ENCODE data around the gene TGFBRAP1.
"Not testable (repeated sequence)": the region's sequence is repeated elsewhere in the genome, so short reads cannot be mapped to it uniquely, and the experiment has no call there.

Gene TGFBRAP1

DNA sequence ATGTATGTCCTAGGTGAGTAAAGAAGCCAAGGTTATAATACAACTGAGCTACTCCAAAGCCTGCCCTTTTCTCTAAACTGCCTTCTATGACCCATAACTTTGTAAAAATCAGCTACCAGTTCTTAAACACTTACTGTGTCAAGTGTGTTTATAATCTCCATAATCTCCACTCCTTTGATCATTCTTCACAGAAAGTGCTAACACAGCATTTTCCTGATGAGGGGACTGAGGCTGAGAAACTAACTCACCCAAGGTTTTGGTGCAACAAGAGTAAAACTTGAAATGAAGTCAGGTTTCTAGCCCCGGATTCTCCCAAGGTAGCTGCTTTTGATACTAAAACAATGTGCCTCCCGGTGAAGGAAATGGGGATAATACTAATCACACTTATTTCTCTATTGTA lies 5.9 kb upstream of the TGFBRAP1 start:
- Mint-ChIP-seq H3K9me3 (no peaks in the 10 kb centered on the region), H3K27me3 (ENCODE audit: low read depth) (no peaks in the 10 kb centered on the region), H3K36me3 (ENCODE audit: low read depth) (peaks cover 6% of the 10 kb centered on the region), H3K27ac (no peak overlapping the region), H3K4me1 (ENCODE audit: low read depth) (peaks cover 30% of the 10 kb centered on the region), H3K4me3 (no peak overlapping the region)
- no peak for DNase-seq (ENCODE audit: low spot score)

DNA sequence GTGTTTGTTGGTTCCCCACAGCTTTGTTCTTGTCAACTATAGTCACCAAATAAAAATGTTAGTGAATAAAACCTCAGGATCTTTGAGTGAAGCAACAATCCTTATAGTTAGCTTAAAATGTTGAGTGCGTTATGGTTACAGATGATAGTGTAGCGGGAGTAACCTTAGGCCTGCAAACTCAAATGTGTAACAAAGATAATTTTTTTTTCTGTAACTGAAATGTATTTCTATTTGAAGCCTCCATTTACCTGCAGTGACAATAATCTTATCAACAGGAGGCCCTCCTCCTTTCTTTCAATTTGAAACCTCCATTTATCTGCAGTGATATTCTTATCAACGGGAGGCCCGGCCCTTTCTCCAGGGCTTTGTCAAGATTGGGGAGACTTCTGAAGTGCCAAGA lies 4.7 kb upstream of the TGFBRAP1 start:
- Mint-ChIP-seq H3K27ac (no peak overlapping the region), H3K4me3 (no peak overlapping the region), H3K36me3 (ENCODE audit: low read depth) (peaks cover under 1% of the 10 kb centered on the region)

DNA sequence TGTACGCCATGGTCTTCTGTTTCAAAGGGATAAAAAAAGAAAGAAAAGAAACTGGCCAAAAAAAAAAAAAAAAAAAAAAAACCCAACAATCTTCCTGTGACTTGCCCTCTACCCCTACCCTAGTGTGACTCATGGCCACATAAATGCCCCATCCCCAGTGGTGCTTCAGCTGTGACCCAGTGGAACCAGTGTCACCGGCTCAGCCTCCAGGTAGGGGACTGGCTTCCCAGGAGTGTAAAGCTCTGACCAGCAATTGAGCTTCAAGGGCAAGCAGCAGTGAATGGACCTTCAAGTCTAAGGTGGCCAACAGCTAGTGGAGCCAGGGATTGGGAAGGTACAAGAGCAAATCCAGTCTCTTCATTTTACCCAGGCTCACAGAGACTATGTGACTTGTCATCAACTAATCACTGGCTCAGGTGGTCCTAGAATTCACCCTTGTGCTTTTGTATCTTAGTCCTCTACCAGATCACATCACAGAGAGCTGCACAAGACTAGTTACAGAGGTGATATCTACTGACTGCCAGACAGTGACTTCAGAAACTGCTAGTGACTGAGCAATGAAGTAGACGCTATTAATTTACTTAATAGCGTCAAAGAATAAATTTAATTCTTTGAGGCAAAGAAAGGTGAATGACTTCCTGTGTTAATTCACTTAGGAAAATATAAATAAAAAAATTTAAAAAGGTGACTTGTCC lies 1.3 kb upstream of the TGFBRAP1 start:
- no peaks in the 10 kb centered on the region for H3K9me3 Mint-ChIP-seq
- no peak for DNase-seq (ENCODE audit: low spot score)
- H3K36me3 Mint-ChIP-seq (ENCODE audit: low read depth), result peaks cover 2% of the 10 kb centered on the region
- peak overlapping the region; percentile 83 for H3K27ac Mint-ChIP-seq
- H3K27me3 Mint-ChIP-seq (ENCODE audit: low read depth), result no peaks in the 10 kb centered on the region
- peaks cover 26% of the 10 kb centered on the region for H3K4me1 Mint-ChIP-seq (ENCODE audit: low read depth)
- peak overlapping the region; percentile 88 for H3K4me3 Mint-ChIP-seq

More for the DNA sequence above, 4.7 kb upstream of the TGFBRAP1 start:
- Mint-ChIP-seq H3K27me3 (ENCODE audit: low read depth) (no peaks in the 10 kb centered on the region), H3K9me3 (no peaks in the 10 kb centered on the region), H3K4me1 (ENCODE audit: low read depth) (peaks cover 32% of the 10 kb centered on the region)
- DNase-seq (ENCODE audit: low spot score), result no peak

DNA sequence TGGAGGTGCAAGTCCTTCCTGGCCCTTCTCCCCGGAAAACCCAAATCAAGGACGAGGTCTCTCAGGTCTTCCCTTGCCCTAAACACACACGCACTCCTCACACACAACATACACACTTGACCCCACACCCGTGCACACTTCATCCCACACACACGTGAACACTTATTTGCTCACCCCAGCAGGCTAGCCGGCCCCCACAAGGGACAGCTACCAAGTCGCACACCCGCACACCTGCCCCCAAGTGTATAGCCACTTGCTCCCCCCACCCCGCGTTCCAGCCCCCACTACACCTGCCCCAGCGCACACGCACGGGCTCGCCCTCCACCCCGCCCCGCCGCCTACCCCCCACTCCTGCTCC lies 359 bp downstream of the TGFBRAP1 start:
- Mint-ChIP-seq H3K27ac (peak overlapping the region; percentile 86), H3K4me3 (peak overlapping the region; percentile 88), H3K4me1 (ENCODE audit: low read depth) (peaks cover 23% of the 10 kb centered on the region), H3K36me3 (ENCODE audit: low read depth) (peaks cover 6% of the 10 kb centered on the region), H3K27me3 (ENCODE audit: low read depth) (no peaks in the 10 kb centered on the region), H3K9me3 (no peaks in the 10 kb centered on the region)
- DNase-seq (ENCODE audit: low spot score), result no peak

DNA sequence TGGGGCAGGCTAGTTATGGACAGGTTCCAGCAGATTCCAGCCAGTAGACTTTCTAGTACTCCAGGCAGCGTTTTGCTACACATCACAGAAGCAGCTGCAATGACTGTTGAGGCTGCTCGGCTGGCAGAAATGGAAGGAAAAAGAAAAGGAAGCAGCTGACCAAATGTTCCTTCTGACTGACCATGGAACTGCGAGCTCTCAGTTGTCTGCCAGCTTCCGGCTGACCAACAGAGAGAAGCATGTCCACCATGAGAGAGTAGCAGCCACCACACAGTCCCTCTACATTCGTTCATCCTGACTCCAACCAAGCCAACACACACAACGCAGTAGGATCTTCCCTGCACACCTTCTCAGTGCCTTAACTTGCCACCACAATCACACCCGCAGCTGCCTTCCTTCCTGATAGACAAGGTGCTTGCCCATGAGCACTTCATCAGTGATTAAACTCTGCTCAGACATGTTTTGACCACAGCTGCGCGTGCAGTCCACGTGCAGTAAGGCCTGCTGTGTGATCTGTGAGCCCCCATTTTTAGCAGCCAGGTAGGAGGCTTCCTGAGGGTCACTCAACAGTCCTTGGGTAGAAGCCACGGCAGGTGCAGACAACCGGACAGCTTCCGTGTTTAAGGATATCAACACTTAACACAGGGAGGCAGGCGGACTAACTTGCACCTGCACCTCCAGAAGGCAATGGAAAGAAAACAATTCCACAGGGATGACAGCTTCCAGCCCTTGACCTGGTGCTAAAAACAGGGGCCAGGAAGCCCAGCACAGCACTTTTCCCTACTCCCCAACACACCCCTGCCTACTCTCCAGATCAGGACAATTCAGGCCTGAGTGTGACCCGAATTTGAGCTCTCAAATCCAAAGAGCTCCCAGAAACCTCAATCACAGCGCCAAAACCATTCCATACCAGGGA lies 996 bp downstream of the TGFBRAP1 start:
- peaks cover 6% of the 10 kb centered on the region for H3K36me3 Mint-ChIP-seq (ENCODE audit: low read depth)
- peaks cover 27% of the 10 kb centered on the region for H3K4me1 Mint-ChIP-seq (ENCODE audit: low read depth)
- no peaks in the 10 kb centered on the region for H3K27me3 Mint-ChIP-seq (ENCODE audit: low read depth)
- peak overlapping the region; percentile 88 for H3K4me3 Mint-ChIP-seq
- DNase-seq (ENCODE audit: low spot score), result no peak
- no peaks in the 10 kb centered on the region for H3K9me3 Mint-ChIP-seq
- H3K27ac Mint-ChIP-seq, result peak overlapping the region; percentile 86

DNA sequence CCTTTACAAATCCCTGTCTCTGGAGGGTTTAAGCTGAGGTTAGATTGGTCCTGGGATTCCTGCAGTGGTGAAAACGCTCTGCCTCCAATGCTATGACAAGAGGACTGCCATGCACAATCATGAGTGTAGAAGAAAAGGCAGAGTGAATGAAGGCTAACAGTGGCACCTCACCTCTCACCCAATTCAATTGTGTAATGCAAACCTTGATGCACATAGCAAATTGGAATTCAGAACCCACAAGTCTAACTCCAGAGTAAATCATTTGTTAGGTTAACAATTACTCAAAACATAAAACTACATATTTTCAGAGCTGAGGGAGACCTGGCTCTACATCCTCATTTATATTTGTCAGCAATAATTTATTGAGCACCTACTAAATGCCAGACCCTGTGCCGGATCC lies 1.8 kb downstream of the TGFBRAP1 start:
- Mint-ChIP-seq H3K9me3 (no peaks in the 10 kb centered on the region), H3K36me3 (ENCODE audit: low read depth) (peaks cover 6% of the 10 kb centered on the region), H3K4me3 (peak overlapping the region; percentile 88), H3K4me1 (ENCODE audit: low read depth) (peaks cover 28% of the 10 kb centered on the region), H3K27ac (no peak overlapping the region), H3K27me3 (ENCODE audit: low read depth) (no peaks in the 10 kb centered on the region)
- no peak for DNase-seq (ENCODE audit: low spot score)

DNA sequence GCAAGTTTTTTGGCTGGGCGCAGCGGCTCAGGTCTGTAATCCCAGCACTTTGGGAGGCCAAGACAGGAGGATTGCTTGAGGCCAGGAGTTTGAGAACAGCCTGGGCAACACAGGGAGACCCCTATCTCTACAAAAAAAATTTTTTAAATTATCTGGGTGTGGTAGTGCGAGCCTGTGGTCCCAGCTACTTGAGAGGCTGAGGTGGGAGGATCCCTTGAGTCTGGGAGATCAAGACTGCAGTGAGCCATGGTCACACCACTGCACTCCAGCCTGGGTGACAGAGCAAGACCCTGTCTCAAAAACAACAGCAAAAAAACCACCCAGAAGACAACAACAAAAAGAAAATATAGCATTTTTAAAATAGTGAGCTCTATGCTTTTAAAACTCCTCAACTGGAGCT lies 2.3 kb downstream of the TGFBRAP1 start:
- Mint-ChIP-seq H3K4me3 (peak overlapping the region; percentile 13), H3K4me1 (ENCODE audit: low read depth) (peaks cover 28% of the 10 kb centered on the region)
- not testable (repeated sequence) for H3K36me3 Mint-ChIP-seq (ENCODE audit: low read depth); H3K27ac Mint-ChIP-seq; H3K9me3 Mint-ChIP-seq; DNase-seq (ENCODE audit: low spot score); H3K27me3 Mint-ChIP-seq (ENCODE audit: low read depth)

DNA sequence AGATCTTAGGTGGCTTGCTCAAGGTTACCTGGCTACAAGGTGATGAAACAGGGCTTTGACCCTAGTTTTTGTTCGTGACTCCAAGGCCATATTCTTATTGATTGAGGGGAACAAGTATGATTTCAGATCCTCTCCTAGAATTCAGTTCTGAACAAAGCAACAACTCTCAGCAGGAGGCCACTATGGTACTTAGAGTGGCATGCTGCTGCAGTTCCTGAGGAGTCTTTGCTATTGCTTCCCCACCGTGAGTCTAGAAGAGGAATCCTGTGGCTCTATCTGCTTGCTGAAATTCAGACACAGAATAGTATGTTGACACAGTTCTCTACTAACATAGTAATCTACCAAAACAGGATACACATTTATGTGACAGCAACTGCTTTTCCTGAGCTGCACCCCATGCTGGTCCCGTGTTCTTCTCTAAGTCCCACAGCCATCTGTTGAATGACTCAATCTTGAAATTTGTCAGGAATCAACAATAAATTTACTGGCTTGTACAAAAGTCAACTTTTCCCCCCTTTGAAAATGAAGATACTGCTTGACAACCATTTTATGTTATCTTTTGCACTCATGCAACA lies 4.1 kb downstream of the TGFBRAP1 start:
- Mint-ChIP-seq H3K27me3 (ENCODE audit: low read depth) (no peaks in the 10 kb centered on the region), H3K9me3 (no peaks in the 10 kb centered on the region), H3K4me1 (ENCODE audit: low read depth) (peaks cover 26% of the 10 kb centered on the region), H3K36me3 (ENCODE audit: low read depth) (peaks cover 6% of the 10 kb centered on the region), H3K4me3 (no peak overlapping the region), H3K27ac (no peak overlapping the region)
- no peak for DNase-seq (ENCODE audit: low spot score)

DNA sequence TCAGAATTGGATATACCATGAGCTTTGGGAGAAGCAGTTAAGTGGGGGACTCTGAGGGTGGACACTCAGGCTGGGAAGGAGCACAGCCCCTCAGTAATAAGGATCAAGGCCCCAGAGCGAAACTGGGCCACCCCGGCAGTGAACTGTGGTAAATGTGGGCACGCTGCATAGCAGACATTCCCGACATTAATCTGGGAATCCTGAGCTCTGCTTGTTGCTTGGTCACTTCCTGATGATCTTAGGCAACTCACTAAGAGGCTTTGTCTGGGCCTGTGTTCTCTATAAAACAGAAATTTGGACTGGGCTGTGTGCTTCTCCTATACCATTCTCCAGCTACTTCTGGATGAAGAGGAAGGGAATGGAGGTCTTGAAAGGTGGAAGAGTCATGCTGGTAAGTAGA lies 4.8 kb downstream of the TGFBRAP1 start:
- Mint-ChIP-seq H3K4me3 (no peak overlapping the region), H3K36me3 (ENCODE audit: low read depth) (peaks cover 6% of the 10 kb centered on the region), H3K27ac (no peak overlapping the region), H3K27me3 (ENCODE audit: low read depth) (no peaks in the 10 kb centered on the region), H3K9me3 (no peaks in the 10 kb centered on the region), H3K4me1 (ENCODE audit: low read depth) (peaks cover 20% of the 10 kb centered on the region)
- no peak for DNase-seq (ENCODE audit: low spot score)

DNA sequence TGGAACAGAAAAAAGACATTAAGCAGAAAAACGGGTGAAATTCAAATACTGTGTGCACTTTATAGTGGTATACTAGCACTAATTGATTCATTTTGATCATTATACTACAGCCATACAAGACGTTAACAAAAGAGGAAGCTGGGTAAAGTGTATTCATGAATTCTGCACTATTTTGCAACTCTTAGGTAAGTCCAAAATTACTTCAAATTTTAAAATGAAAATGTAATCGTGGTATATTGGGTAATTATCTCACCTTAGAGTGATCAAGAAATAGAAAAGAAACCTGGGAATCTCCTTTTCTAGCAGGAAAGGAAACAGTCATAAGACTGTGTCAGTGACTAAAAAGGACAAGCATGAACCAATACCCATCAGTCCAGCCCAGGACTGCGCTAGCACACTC lies 5.4 kb downstream of the TGFBRAP1 start:
- Mint-ChIP-seq H3K4me1 (ENCODE audit: low read depth) (peaks cover 19% of the 10 kb centered on the region), H3K9me3 (no peaks in the 10 kb centered on the region), H3K36me3 (ENCODE audit: low read depth) (peaks cover 5% of the 10 kb centered on the region), H3K4me3 (no peak overlapping the region), H3K27ac (no peak overlapping the region), H3K27me3 (ENCODE audit: low read depth) (no peaks in the 10 kb centered on the region)
- DNase-seq (ENCODE audit: low spot score), result no peak

DNA sequence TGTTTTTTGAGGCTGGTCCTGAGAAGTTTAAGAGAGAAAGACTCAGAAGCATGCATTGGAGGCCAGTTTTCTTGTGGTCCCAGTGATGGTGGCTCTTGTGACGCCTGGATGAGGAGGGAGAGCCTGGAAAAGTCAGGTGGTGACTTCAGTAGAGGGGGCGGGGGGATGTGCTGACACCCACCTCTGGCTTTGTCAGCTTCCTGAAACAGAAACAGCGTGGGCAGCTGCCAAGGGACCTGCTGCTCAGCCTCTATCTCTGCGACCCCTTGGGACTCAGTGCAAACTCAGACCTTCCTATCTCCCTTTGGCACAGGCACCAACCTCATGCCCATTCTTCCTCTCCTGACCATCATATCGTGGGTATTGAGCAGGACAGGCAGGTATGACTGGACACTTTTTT lies 6.4 kb downstream of the TGFBRAP1 start:
- no peaks in the 10 kb centered on the region for H3K9me3 Mint-ChIP-seq
- H3K4me3 Mint-ChIP-seq, result no peak overlapping the region
- H3K4me1 Mint-ChIP-seq (ENCODE audit: low read depth), result peaks cover 10% of the 10 kb centered on the region
- no peaks in the 10 kb centered on the region for H3K27me3 Mint-ChIP-seq (ENCODE audit: low read depth)
- peaks cover 4% of the 10 kb centered on the region for H3K36me3 Mint-ChIP-seq (ENCODE audit: low read depth)
- H3K27ac Mint-ChIP-seq, result no peak overlapping the region
- no peak for DNase-seq (ENCODE audit: low spot score)

DNA sequence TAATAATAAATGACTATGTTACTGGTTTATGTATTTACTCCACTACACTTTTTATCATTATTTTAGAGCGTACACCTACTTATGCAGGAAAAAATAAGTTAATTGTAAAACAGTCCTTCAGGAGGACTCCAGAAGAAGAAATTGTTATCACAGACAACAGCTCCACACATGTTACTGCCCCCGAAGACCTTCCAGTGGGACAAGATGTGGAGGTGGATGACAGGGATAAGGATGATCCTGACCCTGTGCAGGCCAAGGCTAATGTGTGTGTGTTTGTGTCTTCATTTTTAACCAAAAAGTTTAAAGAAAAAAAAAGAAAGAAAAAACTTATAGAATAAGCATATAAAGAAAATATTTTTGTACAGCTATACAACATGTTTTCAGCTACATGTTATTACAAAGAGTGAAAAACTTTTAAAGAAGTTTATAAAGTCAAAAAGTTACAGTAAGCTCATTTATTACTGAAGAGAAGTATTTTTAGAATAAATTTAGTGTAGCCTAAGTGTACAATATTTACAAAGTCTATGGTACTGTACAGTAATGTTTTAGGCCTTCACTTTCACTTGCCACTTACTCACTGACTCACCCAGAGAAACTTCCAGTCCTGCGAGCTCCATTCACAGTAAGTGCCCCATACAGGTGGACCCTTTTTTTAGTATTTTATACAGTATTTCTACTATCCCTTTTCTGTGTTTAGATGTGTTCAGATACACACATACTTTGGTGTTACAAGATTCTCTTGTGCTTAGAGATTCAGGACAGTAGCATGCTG lies 7.5 kb downstream of the TGFBRAP1 start:
- Mint-ChIP-seq H3K9me3 (no peaks in the 10 kb centered on the region), H3K4me3 (no peak overlapping the region), H3K36me3 (ENCODE audit: low read depth) (peaks cover 4% of the 10 kb centered on the region), H3K27me3 (ENCODE audit: low read depth) (no peaks in the 10 kb centered on the region), H3K27ac (no peak overlapping the region), H3K4me1 (ENCODE audit: low read depth) (peaks cover 7% of the 10 kb centered on the region)
- no peak for DNase-seq (ENCODE audit: low spot score)

DNA sequence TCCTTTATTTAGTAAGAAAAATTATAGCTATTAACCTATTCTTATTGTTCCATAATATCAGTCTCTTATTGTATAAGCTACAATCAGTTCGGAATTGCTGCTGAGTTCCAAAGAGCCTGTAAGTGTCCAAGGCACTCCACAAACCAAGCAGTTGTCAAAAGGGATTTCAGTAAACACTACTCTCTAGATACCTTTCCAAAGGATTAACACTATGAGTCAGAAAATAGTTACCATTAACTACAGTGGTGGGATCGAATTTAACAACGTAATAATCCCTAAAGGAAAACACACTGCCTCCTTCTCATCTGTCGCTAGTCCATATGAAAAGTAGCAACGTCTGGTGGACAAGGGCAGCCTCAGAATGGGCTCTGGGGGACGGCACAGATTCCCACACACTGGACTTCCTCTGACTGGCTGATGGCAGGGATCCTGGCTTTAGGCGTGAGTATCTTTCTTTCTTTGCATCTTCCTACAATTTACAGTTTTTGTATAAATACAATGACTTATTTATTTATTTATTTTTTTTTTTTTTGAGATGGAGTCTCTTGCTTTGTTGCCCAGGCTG lies 8.8 kb downstream of the TGFBRAP1 start:
- DNase-seq (ENCODE audit: low spot score), result no peak
- Mint-ChIP-seq H3K36me3 (ENCODE audit: low read depth) (peaks cover 4% of the 10 kb centered on the region), H3K4me3 (no peak overlapping the region), H3K27ac (no peak overlapping the region), H3K9me3 (no peaks in the 10 kb centered on the region), H3K27me3 (ENCODE audit: low read depth) (no peaks in the 10 kb centered on the region), H3K4me1 (ENCODE audit: low read depth) (peaks cover 7% of the 10 kb centered on the region)

Measured in T-helper 2 cell treated with Interferon-gamma antibody and Interleukin-4, amounts not matched to agents 5 μg/mL and 100 μg/mL, for 36 hours (primary cell).